Activated CD8-positive, alpha-beta memory T cell treated with anti-CD3 and anti-CD28 coated beads for 4 hours (primary cell): ENCODE data around the gene CDC25A.
A peak's percentile ranks its signal among the peaks of the same experiment; 100 is the strongest.

ENCODE experiments used
- DNase-seq, 2 donors: peaks; one replicate each; pipeline ENCODE4 v3.0.0-alpha.2; 2020; ENCODE audit warnings: low read depth in 2 of 2

Gene CDC25A

GRCh38 chr3:48141604-48142137 lies 46.5 kb downstream of the CDC25A start:
- no peak for DNase-seq

GRCh38 chr3:48140936-48141603 lies 47.1 kb downstream of the CDC25A start:
- no peak for DNase-seq

- DNase-seq: no peak
These were observed 47.9 kb downstream of the CDC25A start for GRCh38 chr3:48140336-48140757.

GRCh38 chr3:48137425-48137999 lies 50.7 kb downstream of the CDC25A start:
- DNase-seq: no peak

- no peak for DNase-seq
These were observed 52.4 kb downstream of the CDC25A start for GRCh38 chr3:48135552-48136495.

GRCh38 chr3:48130321-48130904 lies 57.8 kb downstream of the CDC25A start:
- no peak for DNase-seq

GRCh38 chr3:48129921-48130320 lies 58.3 kb downstream of the CDC25A start:
- DNase-seq: no peak

GRCh38 chr3:48128774-48129173 lies 59.4 kb downstream of the CDC25A start:
- no peak for DNase-seq

- DNase-seq: no peak
These were observed 62.2 kb downstream of the CDC25A start for GRCh38 chr3:48125886-48126622.

- no peak for DNase-seq
These were observed 63.1 kb downstream of the CDC25A start for GRCh38 chr3:48125013-48125705.

- no peak for DNase-seq
These were observed 64.9 kb downstream of the CDC25A start for GRCh38 chr3:48123346-48123745.

- DNase-seq: no peak
These were observed 65.7 kb downstream of the CDC25A start for GRCh38 chr3:48122504-48122903.

- no peak for DNase-seq
These were observed 68.0 kb downstream of the CDC25A start for GRCh38 chr3:48120223-48120622.

GRCh38 chr3:48119505-48120193 lies 68.6 kb downstream of the CDC25A start:
- no peak for DNase-seq

GRCh38 chr3:48118928-48119327 lies 69.3 kb downstream of the CDC25A start:
- DNase-seq: no peak

GRCh38 chr3:48118322-48118721 lies 69.9 kb downstream of the CDC25A start:
- no peak for DNase-seq

- no peak for DNase-seq
These were observed 75.4 kb downstream of the CDC25A start for GRCh38 chr3:48112813-48113212.

- DNase-seq: peak; percentile 20 to 25
These were observed 76.0 kb downstream of the CDC25A start for GRCh38 chr3:48112108-48112791.

GRCh38 chr3:48110463-48110862 lies 77.8 kb downstream of the CDC25A start:
- DNase-seq: no peak
